HG03095 (cell line): ENCODE data around the gene TMEM200C.

ENCODE experiments used
- ATAC-seq: cut with Tn5 transposase; IDR thresholded peaks from one replicate; pipeline ENCODE4 v1.9.1; 2021; ENCODE audit warnings: moderate library complexity; ENCODE audit not compliant: unreplicated experiment

TMEM200C gene

GRCh38 chr18:5895299-5895875 is at the start of gene TMEM200C:
Gene TMEM200C (minus strand): TSS chr18:5895522. CDS start chr18:5892063, 3,459 bp downstream.
- no peak for ATAC-seq

- no peak for ATAC-seq
These were observed 49.1 kb upstream of the TMEM200C start for GRCh38 chr18:5944448-5944847.

GRCh38 chr18:5943514-5943913 is 48.2 kb upstream of the TMEM200C start:
- no peak for ATAC-seq

GRCh38 chr18:5942591-5942990 is 47.3 kb upstream of the TMEM200C start:
- no peak for ATAC-seq

GRCh38 chr18:5941890-5942289 is 46.6 kb upstream of the TMEM200C start:
- ATAC-seq, result no peak

- ATAC-seq, result no peak
These were observed 44.7 kb upstream of the TMEM200C start for GRCh38 chr18:5939801-5940667.

GRCh38 chr18:5937795-5938194 is 42.5 kb upstream of the TMEM200C start:
- no peak for ATAC-seq

- ATAC-seq, result no peak
These were observed 41.8 kb upstream of the TMEM200C start for GRCh38 chr18:5937121-5937520.

- ATAC-seq, result no peak
These were observed 35.5 kb upstream of the TMEM200C start for GRCh38 chr18:5930789-5931188.

- no peak for ATAC-seq
These were observed 23.0 kb upstream of the TMEM200C start for GRCh38 chr18:5918205-5918858.

- ATAC-seq, result no peak
These were observed 19.6 kb upstream of the TMEM200C start for GRCh38 chr18:5914951-5915350.

- ATAC-seq, result no peak
These were observed 18.7 kb upstream of the TMEM200C start for GRCh38 chr18:5914016-5914415.

GRCh38 chr18:5912566-5912965 is 17.2 kb upstream of the TMEM200C start:
- ATAC-seq, result no peak

GRCh38 chr18:5909125-5909524 is 13.8 kb upstream of the TMEM200C start:
- ATAC-seq, result no peak

- ATAC-seq, result no peak
These were observed 8.1 kb upstream of the TMEM200C start for GRCh38 chr18:5903386-5903785.

- ATAC-seq, result no peak
These were observed 4.9 kb upstream of the TMEM200C start for GRCh38 chr18:5900262-5900661.

- ATAC-seq, result no peak
These were observed 4.5 kb upstream of the TMEM200C start for GRCh38 chr18:5899835-5900234.

GRCh38 chr18:5895876-5896740 is 786 bp upstream of the TMEM200C start:
- ATAC-seq, result no peak

GRCh38 chr18:5894611-5895298 is 567 bp downstream of the TMEM200C start:
- ATAC-seq, result no peak

- no peak for ATAC-seq
These were observed 1.2 kb downstream of the TMEM200C start for GRCh38 chr18:5893956-5894610.
